ENCODE measurements around the gene PIH1D1. TPM values are rescaled to one million over a fixed set of nuclear protein-coding genes. Genes with fewer than 3 reads are reported as not detected.

The PIH1D1 gene
- total RNA-seq, 4 donors from 2014 or later: 82.0 to 124 (median 104) TPM

DNA sequence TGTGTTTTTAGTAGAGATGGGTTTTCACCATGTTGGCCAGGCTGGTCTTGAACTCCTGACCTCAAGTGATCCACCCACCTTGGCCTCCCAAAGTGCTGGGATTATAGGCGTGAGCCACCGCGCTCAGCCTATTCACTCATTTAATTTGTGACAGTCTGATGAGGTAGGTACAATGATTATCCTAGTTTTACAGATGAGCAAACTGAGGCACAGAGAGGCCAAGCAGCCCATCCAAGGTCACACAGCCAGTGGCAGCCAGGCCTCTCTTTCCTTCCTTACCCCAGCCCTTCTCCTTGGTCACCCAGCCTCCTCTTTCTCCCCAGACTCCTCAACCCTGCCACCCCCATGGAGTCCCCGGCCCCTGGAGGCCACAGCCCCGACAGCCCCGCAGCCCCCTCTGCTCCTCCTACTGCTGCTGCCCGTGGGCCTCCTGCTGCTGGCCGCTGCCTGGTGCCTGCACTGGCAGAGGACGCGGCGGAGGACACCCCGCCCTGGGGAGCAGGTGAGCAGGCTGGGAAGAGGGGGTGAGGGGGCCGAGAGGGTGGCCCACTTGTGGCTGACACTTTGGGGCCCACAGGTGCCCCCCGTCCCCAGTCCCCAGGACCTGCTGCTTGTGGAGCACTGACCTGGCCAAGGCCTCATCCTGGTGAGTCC lies 28.5 kb upstream of the PIH1D1 start:
- WGBS: 89% methylated on average over 10 of the region's 14 CpGs

GRCh38 chr19:49475995-49476880 lies 24.6 kb upstream of the PIH1D1 start:
- Histone ChIP-seq H3K27ac (peak overlapping the region; percentile 25), H3K9me3 (no peaks in the 10 kb centered on the region), H3K4me1 (peaks cover 26% of the 10 kb centered on the region), H3K27me3 (no peaks in the 10 kb centered on the region), H3K36me3 (peaks cover 5% of the 10 kb centered on the region), H3K4me3 (peak overlapping the region; percentile 63)
- peak in 1 of 2 donors; percentile 81 for DNase-seq (ENCODE audit: low spot score in 2 of 2)
- WGBS: 72% methylated on average over 17 of the region's 27 CpGs
- TF ChIP-seq EP300 (IDR thresholded peaks at IDR 0.05) (no peak), POLR2AphosphoS5 (IDR thresholded peaks at IDR 0.05) (no peak), POLR2A (IDR thresholded peaks at IDR 0.05) (no peak), CTCF (IDR thresholded peaks at IDR 0.05) (peak; percentile 13 to 46)

More for the DNA sequence above, 28.5 kb upstream of the PIH1D1 start:
- H3K27me3 ChIP-seq: no peaks in the 10 kb centered on the region
- H3K9me3 ChIP-seq: no peaks in the 10 kb centered on the region
- no peak overlapping the region for H3K4me3 ChIP-seq
- TF ChIP-seq POLR2A (IDR thresholded peaks at IDR 0.05): no peak
- no peak for TF ChIP-seq EP300 (IDR thresholded peaks at IDR 0.05)
- no peak for TF ChIP-seq CTCF (IDR thresholded peaks at IDR 0.05)
- no peak for TF ChIP-seq POLR2AphosphoS5 (IDR thresholded peaks at IDR 0.05)
- H3K4me1 ChIP-seq: peaks cover 9% of the 10 kb centered on the region
- no peak overlapping the region for H3K27ac ChIP-seq
- no peak for DNase-seq (ENCODE audit: low spot score in 2 of 2)
- peaks cover 9% of the 10 kb centered on the region for H3K36me3 ChIP-seq

DNA sequence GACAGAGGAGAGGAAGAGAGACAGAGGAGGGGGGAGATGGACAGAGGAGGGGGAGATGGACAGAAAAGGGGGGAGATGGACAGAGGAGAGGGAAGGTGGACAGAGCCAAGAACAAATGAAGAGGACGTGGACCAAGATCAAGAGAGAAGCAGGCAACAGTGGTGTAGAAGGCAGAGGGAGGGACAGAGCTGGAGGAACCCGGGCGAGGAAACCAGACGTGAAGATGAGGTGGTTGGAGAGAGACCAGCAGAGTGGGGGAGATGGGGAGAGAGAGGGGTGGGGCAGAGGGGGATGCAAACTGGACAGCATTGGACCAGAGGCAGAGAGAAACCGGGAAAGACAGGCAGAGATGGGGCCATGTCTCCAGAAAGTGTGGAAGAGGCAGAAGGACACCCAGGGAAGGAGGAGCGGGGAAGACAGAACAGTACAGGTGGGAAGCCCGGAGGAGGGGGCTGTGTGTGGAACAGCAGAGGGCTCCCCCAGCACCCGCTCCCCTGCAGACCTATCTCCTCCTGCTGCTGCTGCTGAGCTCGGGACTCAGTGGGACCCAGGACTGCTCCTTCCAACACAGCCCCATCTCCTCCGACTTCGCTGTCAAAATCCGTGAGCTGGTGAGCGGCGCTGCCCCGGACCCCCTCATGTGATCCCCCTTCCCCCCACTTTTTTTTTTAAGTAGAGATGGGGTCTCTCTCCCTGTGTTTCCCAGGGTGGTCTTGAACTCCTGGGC lies 23.7 kb upstream of the PIH1D1 start:
- DNase-seq (ENCODE audit: low spot score in 2 of 2): no peak
- Histone ChIP-seq H3K27me3 (no peaks in the 10 kb centered on the region), H3K27ac (peak overlapping the region; percentile 25), H3K9me3 (no peaks in the 10 kb centered on the region), H3K36me3 (peaks cover 3% of the 10 kb centered on the region), H3K4me3 (peak overlapping the region; percentile 63), H3K4me1 (peaks cover 27% of the 10 kb centered on the region)
- WGBS: 64% methylated on average over 15 of the region's 15 CpGs
- no peak for TF ChIP-seq POLR2A (IDR thresholded peaks at IDR 0.05)
- TF ChIP-seq EP300 (IDR thresholded peaks at IDR 0.05): no peak
- no peak for TF ChIP-seq POLR2AphosphoS5 (IDR thresholded peaks at IDR 0.05)
- no peak for TF ChIP-seq CTCF (IDR thresholded peaks at IDR 0.05)

DNA sequence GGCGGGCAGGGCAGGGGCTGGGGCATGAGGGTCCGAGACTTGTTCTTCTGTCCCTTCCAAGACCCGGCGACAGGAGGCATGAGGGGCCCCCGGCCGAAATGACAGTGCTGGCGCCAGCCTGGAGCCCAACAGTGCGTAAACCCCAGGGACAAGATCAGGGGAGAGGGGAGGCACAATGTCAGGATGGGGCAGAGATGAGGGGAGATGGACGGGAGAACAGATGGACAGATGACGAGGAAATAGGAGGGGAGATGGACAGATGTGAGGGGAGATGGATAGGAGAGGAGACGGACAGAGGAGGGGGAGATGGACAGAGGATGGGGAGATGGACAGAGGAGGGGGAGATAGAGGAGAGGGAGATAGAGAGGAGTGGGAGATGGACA lies 22.9 kb upstream of the PIH1D1 start:
- Histone ChIP-seq H3K9me3 (no peaks in the 10 kb centered on the region), H3K4me1 (peaks cover 36% of the 10 kb centered on the region), H3K27ac (peak overlapping the region; percentile 71), H3K36me3 (no peaks in the 10 kb centered on the region), H3K4me3 (peak overlapping the region; percentile 63), H3K27me3 (no peaks in the 10 kb centered on the region)
- WGBS: 14% methylated on average over 11 of the region's 11 CpGs
- DNase-seq (ENCODE audit: low spot score in 2 of 2): peak in 1 of 2 donors; percentile 65
- no peak for TF ChIP-seq POLR2AphosphoS5 (IDR thresholded peaks at IDR 0.05)
- no peak for TF ChIP-seq CTCF (IDR thresholded peaks at IDR 0.05)
- no peak for TF ChIP-seq EP300 (IDR thresholded peaks at IDR 0.05)
- no peak for TF ChIP-seq POLR2A (IDR thresholded peaks at IDR 0.05)

Data from suprapubic skin (tissue), 4 donors.